ENCODE data around the gene CD3E.

DNA sequence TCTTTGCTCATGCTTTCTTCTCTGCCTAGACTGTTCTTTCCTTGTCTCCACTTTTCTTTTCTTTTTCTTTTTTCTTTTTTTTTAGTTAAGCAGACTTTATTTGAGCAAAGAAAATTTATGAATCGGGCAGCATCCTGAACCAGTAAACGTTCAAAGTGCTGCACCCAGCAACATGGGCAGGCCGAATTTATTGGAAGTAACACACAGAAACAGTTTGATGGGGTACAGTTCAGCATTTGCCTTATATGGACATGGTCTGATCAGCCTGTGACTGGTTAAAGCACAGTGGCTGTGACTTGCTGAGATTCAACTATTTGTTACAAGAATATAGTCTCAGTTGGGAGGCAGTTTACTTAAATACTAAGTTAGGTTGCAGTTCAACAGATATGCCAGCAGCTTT is 16.0 kb downstream of the CD3E start:
- TF ChIP-seq POLR2AphosphoS5 (IDR thresholded peaks at IDR 0.05; ENCODE audit: low read depth, low read length) (no peak), SPI1 (IDR thresholded peaks at IDR 0.05; ENCODE audit: low read depth, low read length) (no peak)

Measured in GM12891 (cell line).